Body of pancreas (tissue), 4 donors: ENCODE measurements around the gene ARHGAP26.

Experiments
- POLR2A ChIP-seq, 3 donors: fragments of 450-650 bp; IDR thresholded peaks; one replicate each; pipeline ENCODE4 v1.6.1; 2016; ENCODE audit warnings: antibody characterized with exemption in 3 of 3, mild to moderate bottlenecking in 2 of 3
- TF ChIP-seq, protein P1 (sequence below), 7 experiments: fragments of 450-650 bp in 4 of 7; fragments of 200-600 bp in 3 of 7; sonication (generic) in 3 of 7; IDR thresholded peaks; one replicate each; pipeline ENCODE4 v1.5.1; 2016 to 2019; ENCODE audit warnings: antibody characterized with exemption in 7 of 7

DNA sequence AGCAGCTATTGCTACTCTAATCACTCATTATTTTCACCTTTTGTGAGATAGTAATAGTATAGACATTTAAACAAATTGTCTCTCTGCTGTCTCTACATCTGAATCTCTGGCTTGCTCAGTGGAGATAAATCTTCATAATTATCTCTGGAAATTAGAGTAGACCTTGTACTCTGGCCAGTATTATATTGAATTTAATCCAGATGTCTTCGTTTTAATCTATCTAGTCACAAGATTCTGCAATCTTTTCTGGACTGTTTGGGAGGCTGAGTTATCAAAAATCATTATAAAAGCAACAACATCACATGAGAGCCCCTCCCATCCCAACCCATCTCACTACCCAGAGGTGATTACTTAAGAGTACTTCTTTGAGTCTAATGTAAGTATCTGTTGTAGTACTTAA is 19.0 kb downstream of the ARHGAP26 start:
- TF ChIP-seq, protein P1, sequence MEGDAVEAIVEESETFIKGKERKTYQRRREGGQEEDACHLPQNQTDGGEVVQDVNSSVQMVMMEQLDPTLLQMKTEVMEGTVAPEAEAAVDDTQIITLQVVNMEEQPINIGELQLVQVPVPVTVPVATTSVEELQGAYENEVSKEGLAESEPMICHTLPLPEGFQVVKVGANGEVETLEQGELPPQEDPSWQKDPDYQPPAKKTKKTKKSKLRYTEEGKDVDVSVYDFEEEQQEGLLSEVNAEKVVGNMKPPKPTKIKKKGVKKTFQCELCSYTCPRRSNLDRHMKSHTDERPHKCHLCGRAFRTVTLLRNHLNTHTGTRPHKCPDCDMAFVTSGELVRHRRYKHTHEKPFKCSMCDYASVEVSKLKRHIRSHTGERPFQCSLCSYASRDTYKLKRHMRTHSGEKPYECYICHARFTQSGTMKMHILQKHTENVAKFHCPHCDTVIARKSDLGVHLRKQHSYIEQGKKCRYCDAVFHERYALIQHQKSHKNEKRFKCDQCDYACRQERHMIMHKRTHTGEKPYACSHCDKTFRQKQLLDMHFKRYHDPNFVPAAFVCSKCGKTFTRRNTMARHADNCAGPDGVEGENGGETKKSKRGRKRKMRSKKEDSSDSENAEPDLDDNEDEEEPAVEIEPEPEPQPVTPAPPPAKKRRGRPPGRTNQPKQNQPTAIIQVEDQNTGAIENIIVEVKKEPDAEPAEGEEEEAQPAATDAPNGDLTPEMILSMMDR (IDR thresholded peaks at IDR 0.05), result no peak
- no peak for TF ChIP-seq POLR2A (IDR thresholded peaks at IDR 0.05)
